Measurements from ENCODE around the gene UGDH.

UGDH gene

GRCh38 chr4:39455486-39455885, 71.8 kb downstream of the UGDH start:
- Histone ChIP-seq H3K79me2 (ENCODE audit: low read length) (peaks cover 40% of the 10 kb centered on the region), H3K4me3 (ENCODE audit: low read length) (no peak overlapping the region), H3K9me2 (replicated peaks; ENCODE audit: insufficient read depth, low read length) (no peaks in the 10 kb centered on the region), H4K20me1 (ENCODE audit: insufficient read depth, low read length) (peaks cover 16% of the 10 kb centered on the region), H3K36me3 (replicated peaks; ENCODE audit: insufficient read depth, low read length) (peaks cover 25% of the 10 kb centered on the region), H2AFZ (ENCODE audit: low read length) (no peak overlapping the region), H3K27ac (ENCODE audit: low read length) (no peak overlapping the region), H3K9me3 (replicated peaks; ENCODE audit: insufficient read depth, low read length) (no peaks in the 10 kb centered on the region), H3F3A (ENCODE audit: insufficient read depth, low read length) (peaks cover 50% of the 10 kb centered on the region), H3K4me2 (ENCODE audit: low read depth, low read length) (no peak overlapping the region), H3K4me1 (ENCODE audit: low read length) (peaks cover 12% of the 10 kb centered on the region; the same call in 1 of the 2 replicates), H3K9ac (ENCODE audit: low read length) (no peak overlapping the region), H3K27me3 (replicated peaks; ENCODE audit: insufficient read depth, low read length) (no peaks in the 10 kb centered on the region)
- no peak for DNase-seq
- TF ChIP-seq CTCF (IDR thresholded peaks at IDR 0.05; ENCODE audit: low read length) (no peak), EZH2phosphoT487 (IDR thresholded peaks at IDR 0.05; ENCODE audit: low read length) (no peak), EZH2 (optimal IDR thresholded peaks at IDR 0.05; ENCODE audit: low read depth, low read length) (no peak)

- H4K20me1 ChIP-seq (ENCODE audit: insufficient read depth, low read length): peaks cover 16% of the 10 kb centered on the region
- H3K79me2 ChIP-seq (ENCODE audit: low read length): peaks cover 35% of the 10 kb centered on the region
- no peak overlapping the region for H3K9ac ChIP-seq (ENCODE audit: low read length)
- no peak overlapping the region for H3K4me2 ChIP-seq (ENCODE audit: low read depth, low read length)
- H3K9me3 ChIP-seq (replicated peaks; ENCODE audit: insufficient read depth, low read length): no peaks in the 10 kb centered on the region
- DNase-seq: no peak
- no peak overlapping the region for H3K4me3 ChIP-seq (ENCODE audit: low read length)
- H3K27ac ChIP-seq (ENCODE audit: low read length): no peak overlapping the region
- H3K4me1 ChIP-seq (ENCODE audit: low read length): peaks cover 12% of the 10 kb centered on the region; the same call in 1 of the 2 replicates
- H2AFZ ChIP-seq (ENCODE audit: low read length): no peak overlapping the region
- no peak for TF ChIP-seq EZH2 (optimal IDR thresholded peaks at IDR 0.05; ENCODE audit: low read depth, low read length)
- no peak for TF ChIP-seq EZH2phosphoT487 (IDR thresholded peaks at IDR 0.05; ENCODE audit: low read length)
- TF ChIP-seq CTCF (IDR thresholded peaks at IDR 0.05; ENCODE audit: low read length): no peak
- H3K36me3 ChIP-seq (replicated peaks; ENCODE audit: insufficient read depth, low read length): peaks cover 25% of the 10 kb centered on the region
- H3F3A ChIP-seq (ENCODE audit: insufficient read depth, low read length): peaks cover 46% of the 10 kb centered on the region
- H3K9me2 ChIP-seq (replicated peaks; ENCODE audit: insufficient read depth, low read length): no peaks in the 10 kb centered on the region
- H3K27me3 ChIP-seq (replicated peaks; ENCODE audit: insufficient read depth, low read length): no peaks in the 10 kb centered on the region
Measured at GRCh38 chr4:39453738-39454137, 73.5 kb downstream of the UGDH start.

GRCh38 chr4:39452860-39453587, 74.2 kb downstream of the UGDH start:
- no peak for TF ChIP-seq CTCF (IDR thresholded peaks at IDR 0.05; ENCODE audit: low read length)
- TF ChIP-seq EZH2 (optimal IDR thresholded peaks at IDR 0.05; ENCODE audit: low read depth, low read length): no peak
- TF ChIP-seq EZH2phosphoT487 (IDR thresholded peaks at IDR 0.05; ENCODE audit: low read length): no peak
- peaks cover 16% of the 10 kb centered on the region for H4K20me1 ChIP-seq (ENCODE audit: insufficient read depth, low read length)
- no peak overlapping the region for H3K27ac ChIP-seq (ENCODE audit: low read length)
- H3K27me3 ChIP-seq (replicated peaks; ENCODE audit: insufficient read depth, low read length): no peaks in the 10 kb centered on the region
- H3K4me2 ChIP-seq (ENCODE audit: low read depth, low read length): no peak overlapping the region
- no peak overlapping the region for H2AFZ ChIP-seq (ENCODE audit: low read length)
- H3K79me2 ChIP-seq (ENCODE audit: low read length): peaks cover 28% of the 10 kb centered on the region
- H3K9me2 ChIP-seq (replicated peaks; ENCODE audit: insufficient read depth, low read length): no peaks in the 10 kb centered on the region
- no peak for DNase-seq
- H3F3A ChIP-seq (ENCODE audit: insufficient read depth, low read length): peaks cover 42% of the 10 kb centered on the region
- no peaks in the 10 kb centered on the region for H3K9me3 ChIP-seq (replicated peaks; ENCODE audit: insufficient read depth, low read length)
- no peak overlapping the region for H3K4me3 ChIP-seq (ENCODE audit: low read length)
- no peak overlapping the region for H3K9ac ChIP-seq (ENCODE audit: low read length)
- H3K36me3 ChIP-seq (replicated peaks; ENCODE audit: insufficient read depth, low read length): peaks cover 25% of the 10 kb centered on the region
- peaks cover 12% of the 10 kb centered on the region; the same call in 1 of the 2 replicates for H3K4me1 ChIP-seq (ENCODE audit: low read length)
